Measurements from ENCODE around the gene JAG1.
A peak's percentile ranks its signal among the peaks of the same experiment; 100 is the strongest.

Gene JAG1

GRCh38 chr20:10696650-10697049, 22.9 kb upstream of the JAG1 start:
- no peak for DNase-seq

- DNase-seq: no peak
Observed at GRCh38 chr20:10689385-10689784, 15.6 kb upstream of the JAG1 start.

GRCh38 chr20:10687895-10688294, 14.1 kb upstream of the JAG1 start:
- no peak for DNase-seq

- DNase-seq: no peak
Observed at GRCh38 chr20:10686356-10687133, 12.7 kb upstream of the JAG1 start.

GRCh38 chr20:10683537-10683936, 9.7 kb upstream of the JAG1 start:
- no peak for DNase-seq

- DNase-seq: no peak
Observed at GRCh38 chr20:10682939-10683338, 9.1 kb upstream of the JAG1 start.

GRCh38 chr20:10681494-10681893, 7.7 kb upstream of the JAG1 start:
- no peak for DNase-seq

GRCh38 chr20:10680571-10680970, 6.8 kb upstream of the JAG1 start:
- DNase-seq: no peak

- DNase-seq: no peak
Observed at GRCh38 chr20:10679269-10679668, 5.5 kb upstream of the JAG1 start.

- DNase-seq: no peak
Observed at GRCh38 chr20:10676518-10676917, 2.7 kb upstream of the JAG1 start.

GRCh38 chr20:10675450-10675848, 1.6 kb upstream of the JAG1 start:
- DNase-seq: no peak

GRCh38 chr20:10674684-10675449, 1.1 kb upstream of the JAG1 start:
- DNase-seq: peak; percentile 12

- no peak for DNase-seq
Observed at GRCh38 chr20:10673176-10673841, 490 bp downstream of the JAG1 start.

GRCh38 chr20:10672624-10673127, 1.1 kb downstream of the JAG1 start:
- DNase-seq: peak; percentile 4

GRCh38 chr20:10671919-10672623, 1.7 kb downstream of the JAG1 start:
- DNase-seq: no peak

- peak; percentile 9 for DNase-seq
Observed at GRCh38 chr20:10671221-10671918, 2.4 kb downstream of the JAG1 start.

- DNase-seq: no peak
Observed at GRCh38 chr20:10670501-10671220, 3.1 kb downstream of the JAG1 start.

GRCh38 chr20:10669843-10670446, 3.9 kb downstream of the JAG1 start:
- DNase-seq: no peak

GRCh38 chr20:10668677-10669368, 5.0 kb downstream of the JAG1 start:
- no peak for DNase-seq

- DNase-seq: no peak
Observed at GRCh38 chr20:10667560-10668167, 6.1 kb downstream of the JAG1 start.

All from CD4-positive, alpha-beta T cell treated with Interleukin-17A for 4 hours (primary cell).